SK-N-SH (cell line): ENCODE measurements around the gene DGKI. TPM values are rescaled to one million over a fixed set of nuclear protein-coding genes. Genes with fewer than 3 reads are reported as not detected.

ENCODE experiments used
- CTCF ChIA-PET: fragments of 300-600, 350-600 bp; formaldehyde crosslinking; extraction: SDS; loops from one replicate; lab custom pipeline; 2021; lab: Yijun Ruan, JAX
- POLR2A ChIA-PET: fragments of 350-600 bp; sonication (Branson Sonifier 250); formaldehyde crosslinking; extraction: SDS; loops from one replicate; lab custom pipeline; 2020; ENCODE audit warnings: antibody characterized with exemption, inconsistent platforms; lab: Yijun Ruan, JAX
- DNase-seq: peaks from one replicate; pipeline ENCODE4 v3.0.0; 2012
- H2AFZ ChIP-seq: fragments of 200-600 bp; sonication (generic); 2 replicates; pipeline ENCODE4 v1.8.1; 2016; ENCODE audit warnings: antibody characterized with exemption, mild to moderate bottlenecking, low read depth
- H3F3A ChIP-seq: fragments of 200-600 bp; sonication (generic); replicated peaks from 2 replicates; pipeline ENCODE3; 2016; ENCODE audit warnings: antibody characterized with exemption, mild to moderate bottlenecking; ENCODE audit not compliant: insufficient read depth
- H3K27ac ChIP-seq, 2 experiments: fragments of 200-500 bp in 1 of 2; fragments of 200-600 bp in 1 of 2; sonication (Bioruptor generic) in 1 of 2; sonication (generic), shearing (Covaris generic) in 1 of 2; 2 replicates each; pipeline versions ENCODE4 v1.5.1 to v1.6.1; 2014 to 2016; ENCODE audit warnings: low read depth in 2 of 2, inconsistent platforms in 1 of 2, low read length in 1 of 2, mild to moderate bottlenecking in 1 of 2, mixed read lengths in 1 of 2
- H3K27me3 ChIP-seq: fragments of 200-600 bp; sonication (generic), shearing (Covaris generic); 2 replicates; pipeline ENCODE4 v1.6.1; 2016; ENCODE audit warnings: mixed run types; ENCODE audit not compliant: insufficient read depth
- H3K36me3 ChIP-seq, 2 experiments: fragments of 200-500 bp in 1 of 2; fragments of 200-600 bp in 1 of 2; sonication (Bioruptor generic) in 1 of 2; sonication (generic) in 1 of 2; replicated peaks in 1 of 2; 2 replicates each; pipeline versions ENCODE3 to v1.5.1; 2014 to 2016; ENCODE audit warnings: low read length in 1 of 2, mild to moderate bottlenecking in 1 of 2; ENCODE audit not compliant: insufficient read depth in 2 of 2, control insufficient read depth in 1 of 2
- H3K4me1 ChIP-seq, 2 experiments: fragments of 200-500 bp in 1 of 2; fragments of 200-600 bp in 1 of 2; sonication (Bioruptor generic) in 1 of 2; sonication (generic), shearing (Covaris generic) in 1 of 2; 2 replicates each; pipeline versions ENCODE4 v1.5.1 to v1.6.1; 2014 to 2016; ENCODE audit warnings: low read depth in 1 of 2, low read length in 1 of 2, mixed run types in 1 of 2; ENCODE audit not compliant: insufficient read depth in 2 of 2, control insufficient read depth in 1 of 2
- H3K4me2 ChIP-seq: fragments of 200-600 bp; sonication (generic), shearing (Covaris generic); 2 replicates; pipeline ENCODE4 v1.6.1; 2017; ENCODE audit warnings: mixed run types
- H3K4me3 ChIP-seq, 2 experiments: fragments of 200-500 bp in 1 of 2; fragments of 200-600 bp in 1 of 2; sonication (Bioruptor generic) in 1 of 2; sonication (generic), shearing (Covaris generic) in 1 of 2; 2 replicates each; pipeline versions ENCODE4 v1.5.1 to v1.8.1; 2014 to 2016; ENCODE audit warnings: low read depth in 2 of 2, inconsistent platforms in 1 of 2, low read length in 1 of 2, mild to moderate bottlenecking in 1 of 2, mixed read lengths in 1 of 2, moderate library complexity in 1 of 2
- H3K79me2 ChIP-seq: fragments of 200-600 bp; sonication (generic); 2 replicates; pipeline ENCODE4 v1.8.1; 2017; ENCODE audit warnings: mild to moderate bottlenecking; ENCODE audit not compliant: insufficient read depth
- H3K9ac ChIP-seq: fragments of 200-600 bp; sonication (generic); 2 replicates; pipeline ENCODE4 v1.6.1; 2017; ENCODE audit warnings: mixed run types
- H3K9me2 ChIP-seq: fragments of 200-600 bp; sonication (generic); 2 replicates; pipeline ENCODE4 v1.6.1; 2017; ENCODE audit warnings: mixed run types
- H3K9me3 ChIP-seq: fragments of 200-600 bp; sonication (generic); 2 replicates; pipeline ENCODE4 v1.6.1; 2017; ENCODE audit warnings: mixed run types, mild to moderate bottlenecking, moderate library complexity
- H4K20me1 ChIP-seq: fragments of 200-600 bp; sonication (generic); 2 replicates; pipeline ENCODE4 v1.6.1; 2017; ENCODE audit warnings: mild to moderate bottlenecking, mixed run types; ENCODE audit not compliant: insufficient read depth
- EP300 ChIP-seq, 2 experiments: IDR thresholded peaks; 2 replicates each; pipeline versions ENCODE4 v1.4.0 to v1.6.1; 2012; ENCODE audit warnings: borderline replicate concordance in 1 of 2, low read depth in 1 of 2, low read length in 1 of 2
- EZH2phosphoT487 ChIP-seq: fragments of 200-600 bp; sonication (generic); IDR thresholded peaks from 2 replicates; pipeline ENCODE4 v1.6.1; 2017; ENCODE audit warnings: low read depth, mixed run types, mild to moderate bottlenecking, antibody characterized with exemption, moderate library complexity, borderline replicate concordance
- FOSL2 ChIP-seq: IDR thresholded peaks from 2 replicates; pipeline ENCODE4 v1.4.0; 2012; ENCODE audit warnings: low read depth, mild to moderate bottlenecking, moderate library complexity, borderline replicate concordance
- FOXM1 ChIP-seq: IDR thresholded peaks from 2 replicates; pipeline ENCODE4 v1.4.0; 2012; ENCODE audit warnings: low read depth, mild to moderate bottlenecking
- JUND ChIP-seq: IDR thresholded peaks from 2 replicates; pipeline ENCODE4 v1.4.0; 2012
- MAX ChIP-seq: IDR thresholded peaks from 2 replicates; pipeline ENCODE4 v1.4.0; 2012; ENCODE audit warnings: low read depth
- MEF2A ChIP-seq: IDR thresholded peaks from 2 replicates; pipeline ENCODE4 v1.4.0; 2012; ENCODE audit warnings: low read depth, borderline replicate concordance
- MXI1 ChIP-seq: IDR thresholded peaks from 2 replicates; pipeline ENCODE4 v1.6.1; 2012; ENCODE audit warnings: mild to moderate bottlenecking, low read depth, low read length, improper control_type of control experiment
- NFIC ChIP-seq: IDR thresholded peaks from 2 replicates; pipeline ENCODE4 v1.4.0; 2012; ENCODE audit warnings: borderline replicate concordance
- RXRA ChIP-seq: IDR thresholded peaks from 2 replicates; pipeline ENCODE4 v1.4.0; 2012; ENCODE audit warnings: low read depth, mild to moderate bottlenecking, borderline replicate concordance
- SMC3 ChIP-seq: IDR thresholded peaks from 2 replicates; pipeline ENCODE4 v1.6.1; 2012; ENCODE audit warnings: low read depth, low read length, improper control_type of control experiment
- TAF1 ChIP-seq: IDR thresholded peaks from 2 replicates; pipeline ENCODE4 v1.6.1; 2012; ENCODE audit warnings: low read depth, mild to moderate bottlenecking, low read length, moderate library complexity, borderline replicate concordance
- USF1 ChIP-seq: IDR thresholded peaks from 2 replicates; pipeline ENCODE4 v1.4.0; 2012; ENCODE audit warnings: low read depth, borderline replicate concordance
- USF2 ChIP-seq: fragments of 150-350 bp; IDR thresholded peaks from 2 replicates; pipeline ENCODE4 v1.6.1; 2017; ENCODE audit warnings: antibody characterized with exemption, low read length, low read depth, borderline replicate concordance
- YY1 ChIP-seq: IDR thresholded peaks from 2 replicates; pipeline ENCODE4 v1.4.0; 2012; ENCODE audit warnings: low read depth, mild to moderate bottlenecking
- WGBS: methylation state at CpG from one replicate; pipeline ENCODE4 v1.1.6; 2017; ENCODE audit warnings: low lambda C conversion rate; 5-methylcytosine and 5-hydroxymethylcytosine counted together
- polyA plus RNA-seq, 3 experiments: library from polyadenylated mRNA; depleted of rRNA; stranded (reverse); fragments of >200 nt; gene quantifications; 2 replicates each; pipeline ENCODE4 v1.2.3, GENCODE V29; 2012
- TF ChIP-seq, protein P1 (sequence below): fragments of 200-600 bp; sonication (generic); IDR thresholded peaks from 2 replicates; pipeline ENCODE4 v1.6.1; 2017; ENCODE audit warnings: antibody characterized with exemption, mild to moderate bottlenecking, moderate library complexity

Gene DGKI
- polyA plus RNA-seq, 1 of the 3 experiments (the other 2 are of a cell fraction): 1.3 TPM

DNA sequence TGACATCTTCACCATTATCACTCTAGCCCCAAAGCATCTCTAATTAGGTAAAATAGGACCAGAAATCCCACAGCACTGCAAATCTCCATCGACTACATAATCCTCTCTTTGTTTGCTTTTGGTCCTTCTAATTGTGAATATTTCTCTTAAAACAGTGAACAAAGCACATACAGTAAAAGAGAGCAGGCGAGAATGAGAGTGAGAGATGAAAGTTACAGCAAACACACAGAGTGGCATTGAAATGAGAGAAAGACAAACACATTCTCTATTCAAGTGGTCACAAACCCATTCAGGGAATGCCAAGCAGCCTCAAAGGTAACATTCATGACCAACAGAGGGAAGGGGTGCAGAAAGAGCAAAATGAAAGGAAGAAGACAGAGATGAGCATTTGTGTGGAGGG is 393.4 kb downstream of the DGKI start:
- Histone ChIP-seq H3K9me3 (0 out of 2 replicates have a peak, but pooled peaks cover 3% of the 10 kb centered on the region), H3K4me3 (no peak overlapping the region), H3K4me2 (no peak overlapping the region), H3K27me3 (no peaks in the 10 kb centered on the region), H3K36me3 (peaks cover 0 to 3% of the 10 kb centered on the region in 2 experiments), H4K20me1 (no peaks in the 10 kb centered on the region), H3K9ac (no peak overlapping the region), H3K27ac (no peak overlapping the region), H3K79me2 (no peaks in the 10 kb centered on the region), H3K9me2 (no peaks in the 10 kb centered on the region), H3K4me1 (no peaks in the 10 kb centered on the region; a peak in 1 of 4 replicates), H3F3A (no peaks in the 10 kb centered on the region), H2AFZ (no peak overlapping the region)
- no peak for DNase-seq
- TF ChIP-seq USF1: no peak
- TF ChIP-seq, protein P1, sequence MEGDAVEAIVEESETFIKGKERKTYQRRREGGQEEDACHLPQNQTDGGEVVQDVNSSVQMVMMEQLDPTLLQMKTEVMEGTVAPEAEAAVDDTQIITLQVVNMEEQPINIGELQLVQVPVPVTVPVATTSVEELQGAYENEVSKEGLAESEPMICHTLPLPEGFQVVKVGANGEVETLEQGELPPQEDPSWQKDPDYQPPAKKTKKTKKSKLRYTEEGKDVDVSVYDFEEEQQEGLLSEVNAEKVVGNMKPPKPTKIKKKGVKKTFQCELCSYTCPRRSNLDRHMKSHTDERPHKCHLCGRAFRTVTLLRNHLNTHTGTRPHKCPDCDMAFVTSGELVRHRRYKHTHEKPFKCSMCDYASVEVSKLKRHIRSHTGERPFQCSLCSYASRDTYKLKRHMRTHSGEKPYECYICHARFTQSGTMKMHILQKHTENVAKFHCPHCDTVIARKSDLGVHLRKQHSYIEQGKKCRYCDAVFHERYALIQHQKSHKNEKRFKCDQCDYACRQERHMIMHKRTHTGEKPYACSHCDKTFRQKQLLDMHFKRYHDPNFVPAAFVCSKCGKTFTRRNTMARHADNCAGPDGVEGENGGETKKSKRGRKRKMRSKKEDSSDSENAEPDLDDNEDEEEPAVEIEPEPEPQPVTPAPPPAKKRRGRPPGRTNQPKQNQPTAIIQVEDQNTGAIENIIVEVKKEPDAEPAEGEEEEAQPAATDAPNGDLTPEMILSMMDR: no peak
- no peak for TF ChIP-seq JUND
- no peak for TF ChIP-seq MXI1
- TF ChIP-seq TAF1: no peak
- no peak for TF ChIP-seq USF2
- no peak for TF ChIP-seq MAX
- TF ChIP-seq SMC3: no peak
- TF ChIP-seq RXRA: no peak
- no peak for TF ChIP-seq NFIC
- TF ChIP-seq YY1: no peak
- TF ChIP-seq FOXM1: no peak
- TF ChIP-seq FOSL2: no peak
- TF ChIP-seq EP300 (IDR thresholded peaks at IDR 0.05; ENCODE audit: borderline replicate concordance in 1 of 2, low read depth in 1 of 2, low read length in 1 of 2): no peak
- TF ChIP-seq MEF2A: no peak
- no peak for TF ChIP-seq EZH2phosphoT487
- WGBS: 72% methylated on average over 2 of the region's 2 CpGs
- CTCF ChIA-PET: interaction anchor here (0.6 to 11.8 kb wide), 8 partner anchors 21 to 1638 kb away, joined by 3 to 149 read pairs (median 6); no protein-coding TSS in a partner anchor
- POLR2A ChIA-PET: no interaction called here
